ENCODE results near the gene ZFP69B. TPM values are rescaled to one million over a fixed set of nuclear protein-coding genes. Genes with fewer than 3 reads are reported as not detected.
A peak's percentile ranks its signal among the peaks of the same experiment; 100 is the strongest.

Gene ZFP69B
- total and polyA plus RNA-seq, 2 experiments from 2014 or later, result 5.2 to 10.8 TPM

GRCh38 chr1:40421431-40422384, 28.6 kb upstream of the ZFP69B start:
- Mint-ChIP-seq H3K27ac (no peak overlapping the region), H3K4me3 (no peak overlapping the region), H3K27me3 (ENCODE audit: insufficient read depth, low read depth, poor library complexity) (peaks cover 2% of the 10 kb centered on the region), H3K9me3 (no peaks in the 10 kb centered on the region), H3K4me1 (peaks cover 4% of the 10 kb centered on the region), H3K36me3 (ENCODE audit: low read depth) (no peaks in the 10 kb centered on the region)
- H3K79me2 ChIP-seq (replicated peaks; ENCODE audit: insufficient read depth), result no peaks in the 10 kb centered on the region
- no peaks in the 10 kb centered on the region for H3K36me3 ChIP-seq (ENCODE audit: insufficient read depth)
- ATAC-seq, result peak; percentile 56
- H2AFZ ChIP-seq, result no peak overlapping the region
- H3K27me3 ChIP-seq (ENCODE audit: insufficient read depth), result no peaks in the 10 kb centered on the region
- H3K4me1 ChIP-seq (ENCODE audit: insufficient read depth), result no peaks in the 10 kb centered on the region
- DNase-seq (ENCODE audit: low spot score), result no peak
- TF ChIP-seq, protein P1, sequence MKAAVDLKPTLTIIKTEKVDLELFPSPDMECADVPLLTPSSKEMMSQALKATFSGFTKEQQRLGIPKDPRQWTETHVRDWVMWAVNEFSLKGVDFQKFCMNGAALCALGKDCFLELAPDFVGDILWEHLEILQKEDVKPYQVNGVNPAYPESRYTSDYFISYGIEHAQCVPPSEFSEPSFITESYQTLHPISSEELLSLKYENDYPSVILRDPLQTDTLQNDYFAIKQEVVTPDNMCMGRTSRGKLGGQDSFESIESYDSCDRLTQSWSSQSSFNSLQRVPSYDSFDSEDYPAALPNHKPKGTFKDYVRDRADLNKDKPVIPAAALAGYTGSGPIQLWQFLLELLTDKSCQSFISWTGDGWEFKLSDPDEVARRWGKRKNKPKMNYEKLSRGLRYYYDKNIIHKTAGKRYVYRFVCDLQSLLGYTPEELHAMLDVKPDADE (IDR thresholded peaks at IDR 0.05), result no peak
- TF ChIP-seq EZH2phosphoT487 (IDR thresholded peaks at IDR 0.05; ENCODE audit: unreplicated experiment) (no peak), JUNB (IDR thresholded peaks at IDR 0.05; ENCODE audit: unreplicated experiment) (no peak), NANOG (IDR thresholded peaks at IDR 0.05; ENCODE audit: borderline replicate concordance) (no peak), EZH2 (IDR thresholded peaks at IDR 0.05; ENCODE audit: low read depth, unreplicated experiment) (no peak), REST (IDR thresholded peaks at IDR 0.05; ENCODE audit: unreplicated experiment) (no peak), STAT1 (IDR thresholded peaks at IDR 0.05; ENCODE audit: unreplicated experiment) (no peak), ZNF114 (CRISPR knock-in tag; IDR thresholded peaks at IDR 0.05) (no peak), POLR2AphosphoS5 (IDR thresholded peaks at IDR 0.05; ENCODE audit: low read depth) (no peak), CREB1 (CRISPR knock-in tag; IDR thresholded peaks at IDR 0.05; ENCODE audit: low read depth) (no peak), ZNF331 (CRISPR knock-in tag; IDR thresholded peaks at IDR 0.05; ENCODE audit: low read depth) (no peak), CTCF (conservative IDR thresholded peaks at IDR 0.05; ENCODE audit: low read depth in 2 of 2) (no peak)
- TF ChIP-seq, protein P2, sequence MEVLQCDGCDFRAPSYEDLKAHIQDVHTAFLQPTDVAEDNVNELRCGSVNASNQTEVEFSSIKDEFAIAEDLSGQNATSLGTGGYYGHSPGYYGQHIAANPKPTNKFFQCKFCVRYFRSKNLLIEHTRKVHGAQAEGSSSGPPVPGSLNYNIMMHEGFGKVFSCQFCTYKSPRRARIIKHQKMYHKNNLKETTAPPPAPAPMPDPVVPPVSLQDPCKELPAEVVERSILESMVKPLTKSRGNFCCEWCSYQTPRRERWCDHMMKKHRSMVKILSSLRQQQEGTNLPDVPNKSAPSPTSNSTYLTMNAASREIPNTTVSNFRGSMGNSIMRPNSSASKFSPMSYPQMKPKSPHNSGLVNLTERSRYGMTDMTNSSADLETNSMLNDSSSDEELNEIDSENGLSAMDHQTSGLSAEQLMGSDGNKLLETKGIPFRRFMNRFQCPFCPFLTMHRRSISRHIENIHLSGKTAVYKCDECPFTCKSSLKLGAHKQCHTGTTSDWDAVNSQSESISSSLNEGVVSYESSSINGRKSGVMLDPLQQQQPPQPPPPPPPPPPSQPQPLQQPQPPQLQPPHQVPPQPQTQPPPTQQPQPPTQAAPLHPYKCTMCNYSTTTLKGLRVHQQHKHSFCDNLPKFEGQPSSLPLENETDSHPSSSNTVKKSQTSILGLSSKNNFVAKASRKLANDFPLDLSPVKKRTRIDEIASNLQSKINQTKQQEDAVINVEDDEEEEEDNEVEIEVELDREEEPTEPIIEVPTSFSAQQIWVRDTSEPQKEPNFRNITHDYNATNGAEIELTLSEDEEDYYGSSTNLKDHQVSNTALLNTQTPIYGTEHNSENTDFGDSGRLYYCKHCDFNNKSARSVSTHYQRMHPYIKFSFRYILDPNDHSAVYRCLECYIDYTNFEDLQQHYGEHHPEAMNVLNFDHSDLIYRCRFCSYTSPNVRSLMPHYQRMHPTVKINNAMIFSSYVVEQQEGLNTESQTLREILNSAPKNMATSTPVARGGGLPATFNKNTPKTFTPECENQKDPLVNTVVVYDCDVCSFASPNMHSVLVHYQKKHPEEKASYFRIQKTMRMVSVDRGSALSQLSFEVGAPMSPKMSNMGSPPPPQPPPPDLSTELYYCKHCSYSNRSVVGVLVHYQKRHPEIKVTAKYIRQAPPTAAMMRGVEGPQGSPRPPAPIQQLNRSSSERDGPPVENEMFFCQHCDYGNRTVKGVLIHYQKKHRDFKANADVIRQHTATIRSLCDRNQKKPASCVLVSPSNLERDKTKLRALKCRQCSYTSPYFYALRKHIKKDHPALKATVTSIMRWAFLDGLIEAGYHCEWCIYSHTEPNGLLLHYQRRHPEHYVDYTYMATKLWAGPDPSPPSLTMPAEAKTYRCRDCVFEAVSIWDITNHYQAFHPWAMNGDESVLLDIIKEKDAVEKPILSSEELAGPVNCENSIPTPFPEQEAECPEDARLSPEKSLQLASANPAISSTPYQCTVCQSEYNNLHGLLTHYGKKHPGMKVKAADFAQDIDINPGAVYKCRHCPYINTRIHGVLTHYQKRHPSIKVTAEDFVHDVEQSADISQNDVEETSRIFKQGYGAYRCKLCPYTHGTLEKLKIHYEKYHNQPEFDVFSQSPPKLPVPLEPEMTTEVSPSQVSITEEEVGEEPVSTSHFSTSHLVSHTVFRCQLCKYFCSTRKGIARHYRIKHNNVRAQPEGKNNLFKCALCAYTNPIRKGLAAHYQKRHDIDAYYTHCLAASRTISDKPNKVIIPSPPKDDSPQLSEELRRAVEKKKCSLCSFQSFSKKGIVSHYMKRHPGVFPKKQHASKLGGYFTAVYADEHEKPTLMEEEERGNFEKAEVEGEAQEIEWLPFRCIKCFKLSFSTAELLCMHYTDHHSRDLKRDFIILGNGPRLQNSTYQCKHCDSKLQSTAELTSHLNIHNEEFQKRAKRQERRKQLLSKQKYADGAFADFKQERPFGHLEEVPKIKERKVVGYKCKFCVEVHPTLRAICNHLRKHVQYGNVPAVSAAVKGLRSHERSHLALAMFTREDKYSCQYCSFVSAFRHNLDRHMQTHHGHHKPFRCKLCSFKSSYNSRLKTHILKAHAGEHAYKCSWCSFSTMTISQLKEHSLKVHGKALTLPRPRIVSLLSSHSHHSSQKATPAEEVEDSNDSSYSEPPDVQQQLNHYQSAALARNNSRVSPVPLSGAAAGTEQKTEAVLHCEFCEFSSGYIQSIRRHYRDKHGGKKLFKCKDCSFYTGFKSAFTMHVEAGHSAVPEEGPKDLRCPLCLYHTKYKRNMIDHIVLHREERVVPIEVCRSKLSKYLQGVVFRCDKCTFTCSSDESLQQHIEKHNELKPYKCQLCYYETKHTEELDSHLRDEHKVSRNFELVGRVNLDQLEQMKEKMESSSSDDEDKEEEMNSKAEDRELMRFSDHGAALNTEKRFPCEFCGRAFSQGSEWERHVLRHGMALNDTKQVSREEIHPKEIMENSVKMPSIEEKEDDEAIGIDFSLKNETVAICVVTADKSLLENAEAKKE (CRISPR knock-in tag; IDR thresholded peaks at IDR 0.05), result no peak
- H3K4me2 ChIP-seq, result no peak overlapping the region
- H3K27ac ChIP-seq (ENCODE audit: low read depth), result no peak overlapping the region
- H4K20me1 ChIP-seq (replicated peaks; ENCODE audit: insufficient read depth), result no peaks in the 10 kb centered on the region
- H3F3A ChIP-seq (replicated peaks; ENCODE audit: low read depth), result no peaks in the 10 kb centered on the region
- no peak overlapping the region for H3K4me3 ChIP-seq
- no peaks in the 10 kb centered on the region for H3K9me2 ChIP-seq (ENCODE audit: insufficient read depth)

Data from GM23338 (cell line).